Pancreas (tissue), 10 donors: ENCODE measurements around the gene ELP4. TPM values are rescaled to one million over a fixed set of nuclear protein-coding genes. Genes with fewer than 3 reads are reported as not detected.

ENCODE experiments used
- ATAC-seq, 4 donors: fragments of 200-7000 bp; cut with Tn5 transposase; one replicate each; pipeline versions ENCODE4 v1.8.0 to v1.9.1; 2020; ENCODE audit warnings: mild to moderate bottlenecking in 4 of 4, moderate library complexity in 4 of 4
- DNase-seq, 6 donors: peaks; one replicate each; pipeline ENCODE4 v3.0.0-alpha.2; 2020
- FAIRE-seq: peaks from 2 replicates; lab custom pipeline; 2012; peaks lifted over from hg19 to GRCh38; lab: Jason Lieb, UNC
- H3K27ac ChIP-seq, 4 donors: fragments of 200-600 bp; sonication (generic); 1 replicate in 3 of 4; 2 replicates in 1 of 4; pipeline versions ENCODE4 v1.5.0 to v1.8.0; 2020
- H3K27me3 ChIP-seq, 4 donors: fragments of 200-600 bp; one replicate each; pipeline ENCODE4 v1.8.0; 2021
- H3K36me3 ChIP-seq, 3 donors: fragments of 200-600 bp; sonication (generic) in 1 of 3; one replicate each; pipeline versions ENCODE4 v1.5.0 to v1.8.0; 2020 to 2021
- H3K4me1 ChIP-seq, 3 donors: fragments of 200-600 bp; one replicate each; pipeline ENCODE4 v1.8.0; 2021
- H3K4me3 ChIP-seq, 4 donors: fragments of 200-600 bp; sonication (generic) in 2 of 4; one replicate each; pipeline versions ENCODE4 v1.5.0 to v1.8.0; 2020 to 2021
- H3K9me3 ChIP-seq, 4 donors: fragments of 200-600 bp; one replicate each; pipeline ENCODE4 v1.8.0; 2021
- WGBS, 2 donors: extraction: QIAGEN DNeasy Blood & Tissue Kit; methylation state at CpG; one replicate each; pipeline ENCODE4 v1.1.7; 2013; 5-methylcytosine and 5-hydroxymethylcytosine counted together
- intact Hi-C, 3 donors: fragments of 100-400 bp; cut with DNase I; formaldehyde crosslinking; loops; one replicate each; pipeline versions ENCODE4 v1.11.1 to v1.14.2; 2022
- polyA plus RNA-seq, 2 donors: library from polyadenylated mRNA; stranded (reverse); fragments of 200-250 nt; gene quantifications; one replicate each; pipeline ENCODE4 v1.2.3, GENCODE V29; 2013
- total RNA-seq, 6 donors: library from RNA; stranded (reverse); fragmentation: NEBNext Ultra II Directional in 4 of 6; extraction: Animal tissue kit (Norgen Biotek cat#: 25700) in 4 of 6; gene quantifications; one replicate each; pipeline versions ENCODE4 v1.2.1 to v1.2.4, GENCODE V29; 2021 to 2023
- TF ChIP-seq, protein P1 (sequence below), 4 donors: fragments of 200-600 bp; sonication (generic) in 3 of 4; IDR thresholded peaks; one replicate each; pipeline versions ENCODE4 v1.5.0 to v1.8.0; 2021; ENCODE audit warnings: antibody characterized with exemption in 4 of 4
- donor health status: healthy with polysubstance abuse.
- donor health status: DM: no; HTN: no; CAD: no; lungs with moderate emphysema.
- donor health status: DM: no; HTN: no; CAD: no.
- donor health status: control.
- donor health status: control.
- donor health status: Bipolar disorder and iron deficiency.
- donor health status: DM: yes; HTN: yes; CAD: no.
- donor health status: DM: no; HTN: no; CAD: no.
- donor health status: DM: no; HTN: no; CAD: no.
- donor health status: DM: yes; HTN: yes; CAD: no.

Gene ELP4
- total and polyA plus RNA-seq, 8 donors, result 8.7 to 13.2 (median 9.9) TPM

DNA sequence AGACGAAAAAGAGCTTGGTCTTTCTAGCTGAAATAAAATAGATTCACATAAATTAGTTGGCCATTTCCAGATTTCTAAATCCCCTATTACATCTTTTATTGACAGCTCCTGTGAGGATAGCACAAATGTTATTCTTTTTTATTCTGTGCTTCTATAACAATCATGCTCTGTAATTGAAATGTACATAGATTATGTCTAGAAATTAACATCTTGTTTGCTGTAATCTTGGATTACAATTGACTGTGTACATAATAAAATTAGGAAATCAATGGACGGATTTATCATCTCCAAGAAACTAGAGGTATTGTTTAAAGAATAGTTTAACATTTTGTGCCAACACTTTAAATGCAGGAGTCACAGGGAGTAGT is 31.4 kb upstream of the ELP4 start:
- H3K27me3 ChIP-seq, result no peaks in the 10 kb centered on the region
- ATAC-seq, result no peak
- H3K4me1 ChIP-seq, result peaks cover 0 to 5% (median 0%) of the 10 kb centered on the region in 3 donors
- H3K27ac ChIP-seq, result no peak overlapping the region
- WGBS, 2 donors, result 53 to 65% methylated on average over 2 of the region's 2 CpGs
- no peak overlapping the region for H3K4me3 ChIP-seq
- DNase-seq, result no peak
- H3K9me3 ChIP-seq, result no peaks in the 10 kb centered on the region
- TF ChIP-seq, protein P1, sequence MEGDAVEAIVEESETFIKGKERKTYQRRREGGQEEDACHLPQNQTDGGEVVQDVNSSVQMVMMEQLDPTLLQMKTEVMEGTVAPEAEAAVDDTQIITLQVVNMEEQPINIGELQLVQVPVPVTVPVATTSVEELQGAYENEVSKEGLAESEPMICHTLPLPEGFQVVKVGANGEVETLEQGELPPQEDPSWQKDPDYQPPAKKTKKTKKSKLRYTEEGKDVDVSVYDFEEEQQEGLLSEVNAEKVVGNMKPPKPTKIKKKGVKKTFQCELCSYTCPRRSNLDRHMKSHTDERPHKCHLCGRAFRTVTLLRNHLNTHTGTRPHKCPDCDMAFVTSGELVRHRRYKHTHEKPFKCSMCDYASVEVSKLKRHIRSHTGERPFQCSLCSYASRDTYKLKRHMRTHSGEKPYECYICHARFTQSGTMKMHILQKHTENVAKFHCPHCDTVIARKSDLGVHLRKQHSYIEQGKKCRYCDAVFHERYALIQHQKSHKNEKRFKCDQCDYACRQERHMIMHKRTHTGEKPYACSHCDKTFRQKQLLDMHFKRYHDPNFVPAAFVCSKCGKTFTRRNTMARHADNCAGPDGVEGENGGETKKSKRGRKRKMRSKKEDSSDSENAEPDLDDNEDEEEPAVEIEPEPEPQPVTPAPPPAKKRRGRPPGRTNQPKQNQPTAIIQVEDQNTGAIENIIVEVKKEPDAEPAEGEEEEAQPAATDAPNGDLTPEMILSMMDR (IDR thresholded peaks at IDR 0.05), result no peak
- no peaks in the 10 kb centered on the region for H3K36me3 ChIP-seq
- no peak for FAIRE-seq
- intact Hi-C loops, result no loop called here

DNA sequence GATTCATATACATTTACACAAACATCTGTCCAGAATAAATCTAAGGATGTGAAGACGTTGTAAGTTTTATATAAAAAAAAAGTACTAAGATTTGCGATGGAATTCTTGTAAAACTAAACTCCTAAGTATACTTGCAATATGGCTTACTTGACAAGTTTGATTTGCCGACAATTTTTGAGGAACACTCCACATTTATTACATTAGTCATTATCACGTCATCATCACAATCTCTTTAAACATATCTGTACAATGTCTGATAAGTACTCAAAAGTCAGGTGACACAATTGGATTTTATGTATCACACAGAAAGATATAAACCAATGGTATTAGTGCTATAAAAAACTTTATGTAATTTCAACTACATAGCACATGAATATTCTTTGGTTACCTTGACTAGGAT is 30.5 kb upstream of the ELP4 start:
- FAIRE-seq, result no peak
- intact Hi-C loops, result no loop called here
- no peak for DNase-seq
- Histone ChIP-seq H3K9me3 (no peaks in the 10 kb centered on the region), H3K27me3 (no peaks in the 10 kb centered on the region), H3K27ac (no peak overlapping the region), H3K36me3 (no peaks in the 10 kb centered on the region), H3K4me1 (peaks cover 0 to 5% (median 0%) of the 10 kb centered on the region in 3 donors), H3K4me3 (no peak overlapping the region)
- TF ChIP-seq, protein P1 (IDR thresholded peaks at IDR 0.05), result no peak
- ATAC-seq, result no peak
- 94 to 97% methylated on average over 4 of the region's 4 CpGs for WGBS, 2 donors

DNA sequence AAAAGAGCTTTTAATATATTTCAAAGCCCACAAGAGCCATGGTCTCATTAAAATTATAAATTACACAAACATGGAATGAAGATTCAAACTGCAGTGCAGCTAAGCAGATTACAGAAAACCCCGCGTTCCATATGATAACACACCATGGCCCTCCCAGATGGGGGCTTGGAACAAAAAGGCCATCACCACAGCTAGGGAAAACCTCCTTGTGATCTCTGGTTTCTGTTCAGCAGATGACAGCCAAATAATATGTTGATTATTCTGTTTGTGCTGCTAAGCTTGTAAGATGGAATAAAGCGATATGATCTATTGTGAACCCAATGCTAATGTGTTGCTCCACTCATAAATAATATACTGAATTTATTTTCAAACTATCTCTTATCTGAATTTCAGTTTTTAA is 28.6 kb upstream of the ELP4 start:
- intact Hi-C loops, result no loop called here
- ATAC-seq (no peak), DNase-seq (no peak), FAIRE-seq (no peak)
- Histone ChIP-seq H3K27me3 (no peaks in the 10 kb centered on the region), H3K4me1 (peaks cover 0 to 5% (median 0%) of the 10 kb centered on the region in 3 donors), H3K4me3 (no peak overlapping the region), H3K36me3 (no peaks in the 10 kb centered on the region), H3K27ac (no peak overlapping the region), H3K9me3 (no peaks in the 10 kb centered on the region)
- TF ChIP-seq, protein P1 (IDR thresholded peaks at IDR 0.05), result no peak
- 89 to 93% methylated on average over 3 of the region's 3 CpGs for WGBS, 2 donors

DNA sequence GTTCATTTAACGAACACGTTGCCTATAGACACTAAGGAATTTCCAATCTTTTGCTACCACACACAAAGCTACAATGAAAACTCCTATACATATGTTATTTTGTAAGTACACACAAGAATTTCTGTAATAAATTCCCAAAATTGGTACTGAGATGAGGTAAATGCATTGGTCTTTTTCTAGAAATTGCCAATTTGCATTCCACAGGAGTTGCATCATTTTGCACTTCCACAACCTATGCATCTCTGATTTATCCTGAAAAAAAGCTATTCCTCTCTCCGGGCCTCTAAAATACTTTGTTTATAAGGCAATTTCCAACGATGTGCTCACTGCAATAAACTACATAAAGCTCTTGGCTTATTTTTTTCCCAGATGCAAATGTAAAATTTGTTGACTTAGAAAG is 25.1 kb upstream of the ELP4 start:
- TF ChIP-seq, protein P1 (IDR thresholded peaks at IDR 0.05), result no peak
- FAIRE-seq (no peak), ATAC-seq (no peak), DNase-seq (no peak)
- no peak overlapping the region for H3K4me3 ChIP-seq
- no peaks in the 10 kb centered on the region for H3K36me3 ChIP-seq
- H3K9me3 ChIP-seq, result no peaks in the 10 kb centered on the region
- H3K27me3 ChIP-seq, result no peaks in the 10 kb centered on the region
- H3K4me1 ChIP-seq, result no peaks in the 10 kb centered on the region
- WGBS, 2 donors, result 83 to 90% methylated on average over 4 of the region's 4 CpGs
- H3K27ac ChIP-seq, result no peak overlapping the region
- intact Hi-C loops, result no loop called here

DNA sequence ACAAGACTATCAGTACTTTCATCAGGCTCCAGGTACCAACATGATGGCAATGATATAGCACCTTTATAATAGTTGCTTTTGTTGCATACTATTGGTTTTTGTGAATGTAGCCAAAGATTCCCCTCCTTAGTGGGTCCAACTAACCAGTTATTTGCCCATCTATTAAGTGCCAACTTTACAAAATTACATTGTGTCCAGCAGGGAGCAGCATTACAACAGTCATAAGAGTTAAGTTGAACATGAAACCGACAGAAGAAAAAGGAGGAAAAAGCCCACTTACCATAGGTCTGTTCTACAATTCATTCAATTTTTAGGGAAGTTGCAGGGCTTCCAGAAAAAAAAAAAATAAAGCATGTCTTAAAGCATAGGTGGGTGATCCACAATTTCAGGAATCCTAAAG is 21.7 kb upstream of the ELP4 start:
- intact Hi-C loops, result loop anchor here in 1 of 3 donors (5.0 kb wide), 1 partner anchor 384 kb away; no protein-coding TSS in a partner anchor
- WGBS, 2 donors, result 0 to 23% methylated on average over 1 of the region's 1 CpG
- no peaks in the 10 kb centered on the region for H3K36me3 ChIP-seq
- peak in 3 of 4 donors; percentile 70 to 73 (median 72) for ATAC-seq
- no peaks in the 10 kb centered on the region for H3K27me3 ChIP-seq
- FAIRE-seq, result no peak
- peaks cover 0 to 10% (median 8%) of the 10 kb centered on the region in 3 donors for H3K4me1 ChIP-seq
- TF ChIP-seq, protein P1 (IDR thresholded peaks at IDR 0.05), result peak in 3 of 4 donors; percentile 21 to 30 (median 26)
- no peak overlapping the region for H3K27ac ChIP-seq
- H3K9me3 ChIP-seq, result no peaks in the 10 kb centered on the region
- DNase-seq, result peak in 1 of 6 donors; percentile 16
- H3K4me3 ChIP-seq, result no peak overlapping the region
